DND-41 (cell line): ENCODE data around the gene ESAM.

Experiments
- EZH2 ChIP-seq: IDR thresholded peaks from 3 replicates; pipeline ENCODE4 v1.6.1; 2012; ENCODE audit warnings: borderline replicate concordance, low read depth, mild to moderate bottlenecking, moderate library complexity, low read length, inconsistent platforms; ENCODE audit not compliant: severe bottlenecking
- TF ChIP-seq, protein P1 (sequence below): IDR thresholded peaks from 2 replicates; pipeline ENCODE4 v1.5.1; 2012; ENCODE audit warnings: borderline replicate concordance, low read length, moderate library complexity, mild to moderate bottlenecking; ENCODE audit not compliant: poor library complexity, severe bottlenecking; ENCODE audit errors: extremely low read depth

- TF ChIP-seq, protein P1, sequence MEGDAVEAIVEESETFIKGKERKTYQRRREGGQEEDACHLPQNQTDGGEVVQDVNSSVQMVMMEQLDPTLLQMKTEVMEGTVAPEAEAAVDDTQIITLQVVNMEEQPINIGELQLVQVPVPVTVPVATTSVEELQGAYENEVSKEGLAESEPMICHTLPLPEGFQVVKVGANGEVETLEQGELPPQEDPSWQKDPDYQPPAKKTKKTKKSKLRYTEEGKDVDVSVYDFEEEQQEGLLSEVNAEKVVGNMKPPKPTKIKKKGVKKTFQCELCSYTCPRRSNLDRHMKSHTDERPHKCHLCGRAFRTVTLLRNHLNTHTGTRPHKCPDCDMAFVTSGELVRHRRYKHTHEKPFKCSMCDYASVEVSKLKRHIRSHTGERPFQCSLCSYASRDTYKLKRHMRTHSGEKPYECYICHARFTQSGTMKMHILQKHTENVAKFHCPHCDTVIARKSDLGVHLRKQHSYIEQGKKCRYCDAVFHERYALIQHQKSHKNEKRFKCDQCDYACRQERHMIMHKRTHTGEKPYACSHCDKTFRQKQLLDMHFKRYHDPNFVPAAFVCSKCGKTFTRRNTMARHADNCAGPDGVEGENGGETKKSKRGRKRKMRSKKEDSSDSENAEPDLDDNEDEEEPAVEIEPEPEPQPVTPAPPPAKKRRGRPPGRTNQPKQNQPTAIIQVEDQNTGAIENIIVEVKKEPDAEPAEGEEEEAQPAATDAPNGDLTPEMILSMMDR: no peak
- no peak for TF ChIP-seq EZH2
These were observed 29.7 kb upstream of the ESAM start for GRCh38 chr11:124791626-124792341.
